Hepatocyte (in vitro differentiated cells): ENCODE data around the gene FGD4.

ENCODE experiments used
- EZH2 ChIP-seq: fragments of 200-600 bp; sonication (generic); IDR thresholded peaks from 2 replicates; pipeline ENCODE4 v1.6.1; 2016; ENCODE audit warnings: antibody characterized with exemption, mild to moderate bottlenecking, borderline replicate concordance
- TF ChIP-seq, protein P1 (sequence below): fragments of 200-600 bp; sonication (generic); IDR thresholded peaks from 2 replicates; pipeline ENCODE4 v1.5.1; 2016; ENCODE audit warnings: antibody characterized with exemption, mild to moderate bottlenecking; ENCODE audit not compliant: poor library complexity

DNA sequence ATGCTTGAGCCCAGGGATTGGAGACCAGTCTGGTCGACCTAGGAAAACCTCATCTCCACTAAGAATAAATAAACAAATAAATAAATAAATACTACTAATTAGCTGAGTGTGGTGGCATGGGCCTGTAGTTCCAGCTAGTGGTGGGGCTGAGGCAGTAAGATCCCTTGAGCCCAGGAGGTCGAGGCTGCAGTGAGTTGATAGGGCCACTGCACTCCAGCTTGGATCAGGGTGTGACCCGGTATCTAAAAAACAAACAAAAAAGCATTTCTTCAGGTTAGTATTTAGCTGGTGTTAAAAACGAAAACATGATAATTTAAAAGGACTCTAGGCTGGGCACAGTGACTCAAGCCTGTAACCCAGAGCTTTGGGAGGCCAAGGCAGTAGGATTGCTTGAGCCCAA is 1.2 kb upstream of the FGD4 start:
- TF ChIP-seq, protein P1, sequence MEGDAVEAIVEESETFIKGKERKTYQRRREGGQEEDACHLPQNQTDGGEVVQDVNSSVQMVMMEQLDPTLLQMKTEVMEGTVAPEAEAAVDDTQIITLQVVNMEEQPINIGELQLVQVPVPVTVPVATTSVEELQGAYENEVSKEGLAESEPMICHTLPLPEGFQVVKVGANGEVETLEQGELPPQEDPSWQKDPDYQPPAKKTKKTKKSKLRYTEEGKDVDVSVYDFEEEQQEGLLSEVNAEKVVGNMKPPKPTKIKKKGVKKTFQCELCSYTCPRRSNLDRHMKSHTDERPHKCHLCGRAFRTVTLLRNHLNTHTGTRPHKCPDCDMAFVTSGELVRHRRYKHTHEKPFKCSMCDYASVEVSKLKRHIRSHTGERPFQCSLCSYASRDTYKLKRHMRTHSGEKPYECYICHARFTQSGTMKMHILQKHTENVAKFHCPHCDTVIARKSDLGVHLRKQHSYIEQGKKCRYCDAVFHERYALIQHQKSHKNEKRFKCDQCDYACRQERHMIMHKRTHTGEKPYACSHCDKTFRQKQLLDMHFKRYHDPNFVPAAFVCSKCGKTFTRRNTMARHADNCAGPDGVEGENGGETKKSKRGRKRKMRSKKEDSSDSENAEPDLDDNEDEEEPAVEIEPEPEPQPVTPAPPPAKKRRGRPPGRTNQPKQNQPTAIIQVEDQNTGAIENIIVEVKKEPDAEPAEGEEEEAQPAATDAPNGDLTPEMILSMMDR, result no peak
- no peak for TF ChIP-seq EZH2
